Right renal pelvis (tissue), 4 donors: ENCODE data around the gene LOXHD1. TPM values are rescaled to one million over a fixed set of nuclear protein-coding genes. Genes with fewer than 3 reads are reported as not detected.

Experiments used
- DNase-seq, 4 donors: peaks; one replicate each; pipeline ENCODE4 v3.0.0-alpha.2; 2013; ENCODE audit warnings: low read depth in 4 of 4, low spot score in 3 of 4, missing footprints in 1 of 4
- polyA plus RNA-seq, 4 donors: library from polyadenylated mRNA; unstranded; fragments of 120-200 nt; gene quantifications; one replicate each; pipeline ENCODE4 v1.2.1, GENCODE V29; 2013; ENCODE audit not compliant: insufficient read length in 4 of 4

LOXHD1 gene
- polyA plus RNA-seq, 4 donors, result 0.37 to 1.2 (median 0.67) TPM

GRCh38 chr18:46672062-46672970 is 15.3 kb upstream of the LOXHD1 start:
- DNase-seq, result no peak

GRCh38 chr18:46668694-46669093 is 11.7 kb upstream of the LOXHD1 start:
- DNase-seq, result no peak

GRCh38 chr18:46668135-46668534 is 11.1 kb upstream of the LOXHD1 start:
- DNase-seq, result no peak

DNA sequence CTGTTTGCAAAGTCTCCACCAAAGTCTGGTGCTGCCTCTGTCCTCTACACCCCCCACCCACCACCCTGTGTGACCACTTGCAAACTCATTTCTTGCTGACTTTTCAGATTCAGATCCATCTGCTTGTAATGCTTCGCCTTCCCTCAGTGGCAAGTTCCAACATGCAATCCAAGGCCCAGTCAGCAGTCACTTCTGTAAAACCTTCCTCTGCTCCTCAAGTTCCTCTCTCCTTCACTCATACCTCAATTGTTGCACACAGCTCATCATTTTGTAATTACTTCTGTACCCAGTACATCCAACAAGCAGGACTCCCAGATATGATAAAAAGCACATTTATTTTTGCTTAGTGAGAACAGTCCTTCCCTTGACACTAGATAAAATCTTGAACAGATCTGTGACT is 6.5 kb upstream of the LOXHD1 start:
- no peak for DNase-seq

DNA sequence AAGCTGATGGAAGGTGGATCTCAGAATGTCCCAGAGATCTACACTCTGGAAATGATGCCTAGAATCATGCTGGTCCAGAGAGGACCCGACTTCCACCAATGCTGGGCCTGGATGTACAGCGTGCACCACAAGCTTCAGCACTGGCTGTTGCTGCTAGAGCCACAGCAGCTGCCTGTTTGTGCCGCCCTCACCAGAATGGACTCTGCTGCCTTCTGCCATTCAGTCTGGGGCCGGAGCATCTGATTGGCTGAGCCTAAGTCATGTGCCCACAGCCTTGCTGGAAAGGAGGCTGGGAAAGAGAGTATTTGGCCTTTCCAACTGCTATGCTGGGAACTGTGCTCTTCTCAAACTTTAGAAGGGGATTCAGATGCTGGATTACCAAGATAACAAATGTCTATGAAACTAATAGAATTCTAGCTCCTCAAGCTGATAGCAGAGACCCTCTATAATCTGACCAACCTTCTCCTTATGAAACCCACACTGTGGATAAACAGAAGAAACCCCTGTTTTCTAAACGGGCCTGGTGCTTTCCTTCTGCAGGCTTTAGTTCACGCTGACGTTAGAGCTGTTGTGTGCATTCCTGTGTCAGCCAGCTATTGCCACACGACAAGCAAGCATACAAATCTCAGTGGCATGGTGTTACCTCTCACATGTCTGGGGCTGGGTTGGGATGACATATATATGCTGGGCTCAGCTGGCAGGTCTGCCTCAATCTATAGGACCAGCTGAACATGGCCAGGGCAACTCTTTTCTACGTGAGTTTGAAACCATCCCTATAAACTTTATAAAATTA is 4.1 kb upstream of the LOXHD1 start:
- no peak for DNase-seq

DNA sequence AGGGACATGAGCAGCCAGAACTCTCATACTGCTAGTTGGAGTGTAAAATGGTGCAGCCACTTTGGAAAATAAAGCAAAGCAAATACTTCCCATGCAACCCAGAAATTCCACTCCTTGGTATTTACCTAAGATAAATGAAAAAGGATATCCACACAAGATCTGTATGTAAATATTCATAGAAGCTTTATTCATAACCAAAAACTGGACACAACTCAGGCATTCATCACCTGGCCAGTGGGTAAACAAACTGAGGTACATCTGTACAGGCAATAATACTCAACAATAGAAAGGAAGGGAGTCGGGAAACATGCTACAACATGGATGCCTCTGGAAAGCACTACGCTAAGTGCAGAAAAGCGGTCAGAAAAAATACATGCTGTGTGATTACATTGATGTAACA is 2.5 kb upstream of the LOXHD1 start:
- no peak for DNase-seq

DNA sequence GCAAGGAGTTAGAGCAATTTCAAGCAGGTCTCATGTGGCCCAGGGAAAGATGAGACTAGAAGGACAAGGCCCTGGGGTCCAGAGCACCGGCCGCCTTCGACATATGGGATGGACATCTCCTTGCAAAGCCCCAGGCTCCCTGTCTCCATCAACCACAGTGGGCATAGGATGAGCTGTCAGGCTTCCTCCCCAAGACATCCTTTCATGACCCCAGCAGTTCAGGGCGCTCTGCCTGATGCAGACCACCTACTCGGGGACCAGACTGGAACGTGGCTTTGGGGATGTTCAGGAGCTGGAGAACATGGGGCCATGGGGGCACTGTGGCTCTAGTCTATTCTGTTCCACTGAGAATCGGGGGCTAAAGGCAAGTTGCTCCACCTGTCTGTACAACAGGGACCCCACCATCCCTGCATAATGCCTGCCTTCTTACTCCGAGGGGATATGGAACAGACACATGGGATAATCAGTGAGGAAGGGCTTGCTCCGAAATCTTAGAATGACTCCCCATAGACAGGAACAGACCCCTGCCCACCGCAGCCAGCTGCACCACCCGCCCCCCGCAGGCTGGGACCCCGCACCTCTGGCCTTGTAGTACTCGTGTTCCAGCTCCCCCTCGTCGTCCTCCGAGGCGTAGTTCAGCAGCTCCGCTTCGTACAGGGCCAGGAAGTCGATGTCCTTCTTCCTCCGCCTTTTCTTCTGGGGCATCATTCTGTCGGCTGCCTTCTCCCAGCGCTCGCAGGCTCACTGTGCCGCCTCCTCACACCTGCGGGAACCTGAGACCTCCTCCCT is 500 bp downstream of the LOXHD1 start:
- no peak for DNase-seq

DNA sequence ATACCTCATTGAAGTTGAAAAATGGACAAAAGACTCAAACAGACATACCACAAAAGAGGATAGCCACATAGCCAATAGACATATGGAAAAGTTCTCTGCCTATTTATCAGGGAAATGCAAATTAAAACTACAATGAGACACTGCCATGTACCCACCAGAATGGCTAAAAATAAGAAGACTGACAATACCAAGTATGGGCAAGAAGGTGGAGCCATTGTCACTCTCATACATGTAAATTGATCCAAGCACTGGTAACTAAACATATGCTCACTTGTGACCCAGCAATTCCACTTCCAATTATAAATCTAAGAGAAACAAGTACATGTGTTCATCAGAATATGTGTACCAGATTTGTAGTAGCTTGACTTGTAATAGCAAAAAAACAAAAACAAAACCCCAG is 4.6 kb downstream of the LOXHD1 start:
- no peak for DNase-seq

- DNase-seq, result no peak
Observed at GRCh38 chr18:46650681-46651080, 6.3 kb downstream of the LOXHD1 start.

DNA sequence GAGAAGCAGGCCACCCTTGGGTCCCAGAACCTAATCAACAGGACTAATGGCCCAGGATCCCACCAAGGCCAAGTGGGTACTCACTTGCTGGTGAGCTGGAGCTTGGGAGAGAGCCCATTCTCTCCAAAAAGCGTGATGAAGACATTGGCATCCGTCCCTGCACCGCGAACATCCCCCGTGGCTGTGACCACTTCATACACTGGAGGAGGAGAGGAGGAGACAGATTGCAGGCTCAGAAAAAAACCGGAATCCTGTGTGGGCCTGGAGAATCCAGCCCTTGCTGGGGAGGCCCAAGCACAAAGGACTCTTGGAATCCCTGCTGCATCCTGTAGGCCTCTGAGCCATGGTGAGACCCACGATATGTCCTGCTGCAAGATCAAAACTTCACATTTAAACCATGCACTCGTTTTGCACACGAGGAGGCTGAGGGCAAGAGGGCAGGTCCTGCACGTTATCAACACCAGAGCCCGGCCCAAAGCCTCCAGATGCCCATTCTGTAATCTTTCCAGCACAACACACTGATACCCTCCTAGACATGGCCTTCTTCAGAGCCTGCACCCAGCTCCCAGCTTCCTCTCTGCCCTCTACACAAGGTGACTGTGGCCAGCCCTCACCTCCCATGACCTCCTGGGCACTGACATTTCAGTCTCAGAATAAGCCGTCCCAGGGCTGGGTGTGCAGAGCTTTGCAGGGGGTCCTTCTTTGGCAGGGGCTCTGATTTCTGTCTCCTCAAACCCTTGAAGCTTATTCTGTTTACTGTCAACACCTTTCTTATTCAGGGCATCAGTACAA is 7.8 kb downstream of the LOXHD1 start:
- DNase-seq, result no peak

- no peak for DNase-seq
Observed at GRCh38 chr18:46646468-46646867, 10.6 kb downstream of the LOXHD1 start.

DNA sequence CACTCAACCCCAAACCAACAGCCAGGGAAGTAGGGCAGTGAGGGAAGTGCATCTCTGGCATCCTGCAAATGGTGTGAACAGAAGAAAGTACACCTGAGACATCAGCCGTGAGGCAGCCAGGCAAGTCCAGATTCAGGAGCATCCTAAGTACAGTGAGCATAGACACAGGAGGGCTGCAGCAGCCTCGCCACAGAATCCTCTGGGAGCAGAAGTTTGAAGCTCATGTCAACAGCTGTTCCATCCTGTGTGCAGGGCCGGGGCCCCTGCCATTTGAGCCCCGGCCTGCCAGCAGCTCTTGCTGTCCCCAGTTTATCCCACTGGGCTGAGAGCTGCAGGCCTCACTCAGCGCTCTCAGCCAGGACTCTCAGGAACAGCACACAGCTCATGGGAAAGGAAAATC is 14.5 kb downstream of the LOXHD1 start:
- DNase-seq, result no peak

GRCh38 chr18:46641917-46642316 is 15.1 kb downstream of the LOXHD1 start:
- DNase-seq, result no peak

DNA sequence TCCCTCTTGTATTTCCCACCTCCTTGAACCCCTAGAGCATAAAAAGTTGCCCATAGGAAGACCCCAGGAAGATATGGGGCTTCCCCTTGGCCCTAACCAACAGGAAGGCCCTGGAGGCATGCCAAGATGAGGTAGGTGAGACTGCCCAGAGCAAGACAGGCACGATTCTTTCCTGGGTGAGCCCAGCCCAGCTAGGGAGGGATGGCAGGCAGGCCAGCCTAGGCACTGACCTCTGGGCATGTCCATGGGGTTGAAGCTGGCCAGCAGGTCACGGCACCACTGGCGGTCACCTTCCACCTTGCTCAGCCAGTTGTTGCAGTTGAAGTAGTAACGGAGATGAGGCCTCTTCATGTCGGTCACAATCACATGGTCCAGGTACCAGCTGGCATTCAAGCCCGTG is 17.6 kb downstream of the LOXHD1 start:
- no peak for DNase-seq

- no peak for DNase-seq
Observed at GRCh38 chr18:46636040-46636630, 20.9 kb downstream of the LOXHD1 start.

GRCh38 chr18:46632401-46633071 is 24.5 kb downstream of the LOXHD1 start:
- no peak for DNase-seq

GRCh38 chr18:46630991-46631390 is 26.0 kb downstream of the LOXHD1 start:
- DNase-seq, result no peak

- DNase-seq, result no peak
Observed at GRCh38 chr18:46630160-46630559, 26.9 kb downstream of the LOXHD1 start.

DNA sequence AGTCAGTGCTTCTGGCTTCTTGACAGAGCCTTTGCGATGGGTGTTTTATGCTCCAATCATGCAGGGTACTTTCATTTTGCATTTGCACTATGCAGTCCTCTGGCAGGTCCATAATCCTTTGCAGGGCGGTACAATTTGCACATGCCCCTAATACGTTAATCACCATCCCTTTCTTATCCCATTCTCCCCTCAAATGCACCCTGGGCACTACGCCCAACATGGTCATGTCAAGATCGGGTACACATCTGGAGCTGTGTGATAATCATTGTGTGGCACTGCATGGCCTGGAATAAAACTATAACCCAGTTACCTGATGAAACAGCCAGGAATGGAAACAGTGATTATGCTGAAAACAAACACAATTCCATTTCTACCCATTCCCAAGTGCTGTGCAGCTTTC is 27.7 kb downstream of the LOXHD1 start:
- no peak for DNase-seq
